Suprapubic skin (tissue), 3 donors: Measurements from ENCODE around the gene IFT27.

Experiments
- EP300 ChIP-seq: sonication (generic); formaldehyde crosslinking; IDR thresholded peaks from one replicate; pipeline ENCODE4 v1.6.1; 2017; ENCODE audit warnings: antibody characterized with exemption
- POLR2A ChIP-seq, 2 donors: fragments of 450-650 bp; IDR thresholded peaks; one replicate each; pipeline ENCODE4 v1.6.1; 2017; ENCODE audit warnings: antibody characterized with exemption in 2 of 2, mild to moderate bottlenecking in 2 of 2, moderate library complexity in 2 of 2
- TF ChIP-seq, protein P1 (sequence below), 2 donors: fragments of 200-600 bp in 1 of 2; fragments of 450-650 bp in 1 of 2; sonication (generic) in 1 of 2; IDR thresholded peaks; one replicate each; pipeline ENCODE4 v1.5.1; 2016 to 2019; ENCODE audit warnings: antibody characterized with exemption in 2 of 2, mild to moderate bottlenecking in 1 of 2, moderate library complexity in 1 of 2

DNA sequence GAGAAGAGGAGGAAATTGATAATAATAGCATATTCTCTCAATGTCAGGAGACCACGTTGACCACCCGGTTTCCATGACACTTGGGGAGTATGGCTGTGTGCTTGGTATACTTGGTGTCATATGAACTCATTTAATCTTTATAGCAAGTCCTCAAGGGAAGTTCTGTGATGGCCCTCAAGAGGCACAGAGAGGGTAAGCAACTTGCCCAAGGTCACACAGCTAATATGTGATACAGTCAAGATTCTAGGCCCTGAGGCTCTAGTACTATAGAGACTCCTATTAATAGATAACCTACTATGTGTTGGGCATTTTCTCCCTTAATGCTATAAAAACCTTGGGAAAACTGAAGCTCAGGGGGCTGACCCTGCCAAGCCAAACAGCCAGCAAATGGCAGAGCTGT lies 61.8 kb downstream of the IFT27 start:
- TF ChIP-seq, protein P1, sequence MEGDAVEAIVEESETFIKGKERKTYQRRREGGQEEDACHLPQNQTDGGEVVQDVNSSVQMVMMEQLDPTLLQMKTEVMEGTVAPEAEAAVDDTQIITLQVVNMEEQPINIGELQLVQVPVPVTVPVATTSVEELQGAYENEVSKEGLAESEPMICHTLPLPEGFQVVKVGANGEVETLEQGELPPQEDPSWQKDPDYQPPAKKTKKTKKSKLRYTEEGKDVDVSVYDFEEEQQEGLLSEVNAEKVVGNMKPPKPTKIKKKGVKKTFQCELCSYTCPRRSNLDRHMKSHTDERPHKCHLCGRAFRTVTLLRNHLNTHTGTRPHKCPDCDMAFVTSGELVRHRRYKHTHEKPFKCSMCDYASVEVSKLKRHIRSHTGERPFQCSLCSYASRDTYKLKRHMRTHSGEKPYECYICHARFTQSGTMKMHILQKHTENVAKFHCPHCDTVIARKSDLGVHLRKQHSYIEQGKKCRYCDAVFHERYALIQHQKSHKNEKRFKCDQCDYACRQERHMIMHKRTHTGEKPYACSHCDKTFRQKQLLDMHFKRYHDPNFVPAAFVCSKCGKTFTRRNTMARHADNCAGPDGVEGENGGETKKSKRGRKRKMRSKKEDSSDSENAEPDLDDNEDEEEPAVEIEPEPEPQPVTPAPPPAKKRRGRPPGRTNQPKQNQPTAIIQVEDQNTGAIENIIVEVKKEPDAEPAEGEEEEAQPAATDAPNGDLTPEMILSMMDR (IDR thresholded peaks at IDR 0.05): no peak
- TF ChIP-seq EP300: no peak
- TF ChIP-seq POLR2A (IDR thresholded peaks at IDR 0.05): no peak
